ENCODE results near the gene LILRA6.
"Not testable (repeated sequence)": the region's sequence is repeated elsewhere in the genome, so short reads cannot be mapped to it uniquely, and the experiment has no call there.

LILRA6 gene

DNA sequence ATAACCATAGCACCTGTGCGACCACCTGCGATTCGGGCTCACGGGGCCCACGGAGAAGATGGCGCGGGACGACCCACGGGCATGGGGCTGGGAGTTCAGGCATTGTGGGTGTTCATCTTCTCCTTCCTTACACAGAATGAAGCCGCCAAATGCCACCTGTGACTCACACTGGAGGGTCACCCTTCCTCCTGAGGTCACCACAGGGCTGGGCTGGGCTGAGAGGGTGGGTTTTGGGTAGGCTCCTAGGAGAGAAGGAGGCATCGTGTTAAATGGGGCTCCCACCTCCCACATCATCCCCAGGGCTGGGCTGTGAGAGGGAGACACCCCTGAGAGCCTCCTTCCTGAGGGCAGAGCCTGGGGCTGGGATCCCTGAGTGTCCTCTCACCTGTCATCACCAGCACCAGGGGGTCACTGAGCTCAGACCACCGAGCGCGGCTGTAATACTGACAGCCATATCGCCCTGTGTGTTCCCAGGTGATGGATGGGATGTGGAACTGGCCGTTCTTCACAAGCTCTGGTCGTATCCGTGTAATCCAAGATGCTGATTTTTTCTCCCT, 36.9 kb upstream of the LILRA6 start:
- no peak overlapping the region for H3K4me3 ChIP-seq (ENCODE audit: low read depth, low read length)
- no peak for DNase-seq (ENCODE audit: low read depth, low spot score)
- TF ChIP-seq, protein P1, sequence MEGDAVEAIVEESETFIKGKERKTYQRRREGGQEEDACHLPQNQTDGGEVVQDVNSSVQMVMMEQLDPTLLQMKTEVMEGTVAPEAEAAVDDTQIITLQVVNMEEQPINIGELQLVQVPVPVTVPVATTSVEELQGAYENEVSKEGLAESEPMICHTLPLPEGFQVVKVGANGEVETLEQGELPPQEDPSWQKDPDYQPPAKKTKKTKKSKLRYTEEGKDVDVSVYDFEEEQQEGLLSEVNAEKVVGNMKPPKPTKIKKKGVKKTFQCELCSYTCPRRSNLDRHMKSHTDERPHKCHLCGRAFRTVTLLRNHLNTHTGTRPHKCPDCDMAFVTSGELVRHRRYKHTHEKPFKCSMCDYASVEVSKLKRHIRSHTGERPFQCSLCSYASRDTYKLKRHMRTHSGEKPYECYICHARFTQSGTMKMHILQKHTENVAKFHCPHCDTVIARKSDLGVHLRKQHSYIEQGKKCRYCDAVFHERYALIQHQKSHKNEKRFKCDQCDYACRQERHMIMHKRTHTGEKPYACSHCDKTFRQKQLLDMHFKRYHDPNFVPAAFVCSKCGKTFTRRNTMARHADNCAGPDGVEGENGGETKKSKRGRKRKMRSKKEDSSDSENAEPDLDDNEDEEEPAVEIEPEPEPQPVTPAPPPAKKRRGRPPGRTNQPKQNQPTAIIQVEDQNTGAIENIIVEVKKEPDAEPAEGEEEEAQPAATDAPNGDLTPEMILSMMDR (IDR thresholded peaks at IDR 0.05; ENCODE audit: low read depth, low read length): no peak
- in situ Hi-C loops (cut with HindIII; ENCODE audit: low sequenced_read_pairs): no loop called here

DNA sequence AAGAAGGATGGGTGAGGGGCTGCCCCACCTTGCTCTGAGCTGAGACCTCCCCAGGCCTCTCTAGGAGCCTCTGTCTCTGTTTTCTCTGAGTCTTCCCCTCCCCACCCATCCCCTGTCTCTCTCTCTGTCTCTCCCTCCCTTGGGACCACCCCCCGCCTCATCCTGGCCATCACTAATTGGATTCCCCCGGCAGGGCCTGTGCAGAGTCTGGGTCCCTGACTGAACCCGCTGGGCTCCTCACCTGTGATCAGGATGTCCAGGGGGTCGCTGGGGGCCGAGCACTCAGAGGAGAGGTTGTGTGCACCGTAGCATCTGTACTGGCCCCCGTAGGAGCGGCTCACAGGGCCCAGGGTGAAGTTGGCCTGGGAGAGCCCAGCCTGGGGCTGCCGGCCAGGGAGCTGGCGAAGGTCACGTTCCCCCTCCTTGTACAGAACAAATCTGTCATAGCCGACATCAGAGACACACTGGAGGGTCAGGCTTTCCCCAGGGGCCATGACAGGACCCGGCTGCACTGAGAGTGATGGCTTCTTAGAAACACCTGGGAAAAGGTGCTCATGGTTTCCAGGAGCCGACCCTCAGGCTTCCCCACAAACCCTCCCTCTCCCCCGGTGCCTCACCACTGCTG, 36.1 kb upstream of the LILRA6 start:
- in situ Hi-C loops (cut with HindIII; ENCODE audit: low sequenced_read_pairs); H3K4me3 ChIP-seq (ENCODE audit: low read depth, low read length); DNase-seq (ENCODE audit: low read depth, low spot score): not testable (repeated sequence)

DNA sequence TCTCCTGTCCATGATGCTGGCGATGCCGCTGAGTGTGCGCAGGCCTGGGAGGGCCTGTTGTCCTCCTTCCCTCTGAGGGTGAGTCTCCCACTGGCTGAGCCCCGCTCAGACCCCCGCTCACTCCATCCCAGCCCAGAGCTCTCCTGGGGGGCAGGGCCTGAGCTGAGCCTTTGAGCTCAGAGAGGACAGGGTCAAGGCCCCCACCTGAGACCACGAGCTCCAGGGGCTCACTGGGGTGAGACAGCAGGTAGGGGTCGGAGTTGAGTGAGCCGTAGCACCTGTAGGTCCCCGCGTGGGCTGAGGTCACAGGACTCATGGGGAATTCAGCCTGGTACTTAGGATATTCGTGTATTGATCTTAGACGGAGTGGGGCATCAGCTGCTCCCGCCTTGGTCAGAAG, 35.5 kb upstream of the LILRA6 start:
- in situ Hi-C loops (cut with HindIII; ENCODE audit: low sequenced_read_pairs); H3K4me3 ChIP-seq (ENCODE audit: low read depth, low read length); DNase-seq (ENCODE audit: low read depth, low spot score): not testable (repeated sequence)

DNA sequence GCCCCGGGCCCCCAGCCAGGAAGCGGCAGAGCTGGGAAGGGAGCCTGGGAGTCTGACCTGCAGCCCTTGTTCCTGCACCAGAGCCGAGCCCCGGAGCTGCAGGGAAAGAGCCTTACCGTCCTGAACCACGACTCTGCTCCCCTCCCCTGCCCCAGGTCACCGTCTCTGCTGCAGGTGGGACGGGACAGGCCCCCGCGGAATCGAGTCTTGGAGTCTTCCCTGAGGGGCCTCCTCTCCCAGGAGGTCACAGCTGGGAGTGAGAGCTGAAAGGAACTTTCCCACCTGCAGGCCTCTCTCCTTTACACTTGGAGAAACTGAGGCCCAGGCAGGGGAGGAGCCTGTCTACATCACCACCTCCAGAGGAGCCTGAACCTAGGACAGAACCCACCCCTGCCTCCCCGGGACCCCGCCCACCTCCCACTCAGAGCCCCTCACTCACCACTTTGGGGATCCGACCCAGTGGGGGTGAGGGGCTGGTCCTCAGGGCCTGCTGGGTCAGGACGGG, 34.6 kb upstream of the LILRA6 start:
- in situ Hi-C loops (cut with HindIII; ENCODE audit: low sequenced_read_pairs); DNase-seq (ENCODE audit: low read depth, low spot score): not testable (repeated sequence)

DNA sequence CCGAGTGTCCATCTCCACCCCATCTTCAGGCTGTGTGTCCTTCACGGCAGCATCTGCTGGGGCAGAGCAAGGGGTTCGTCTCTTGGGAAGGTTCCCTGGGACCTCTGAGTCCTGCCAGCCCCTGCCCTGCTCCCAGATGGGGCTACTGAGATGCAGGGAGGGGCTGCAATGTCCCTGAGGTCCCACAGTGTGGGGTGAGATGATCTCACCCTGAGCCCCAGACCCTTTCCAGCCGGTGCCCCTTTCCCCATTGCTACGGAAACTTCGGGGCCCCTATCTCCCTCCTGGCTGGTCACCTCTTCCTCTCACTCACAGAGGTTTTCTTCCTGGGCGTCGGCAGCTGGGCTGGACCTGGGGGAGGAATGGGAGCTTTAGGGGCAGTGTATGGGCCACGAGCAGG, 33.4 kb upstream of the LILRA6 start:
- in situ Hi-C loops (cut with HindIII; ENCODE audit: low sequenced_read_pairs): no loop called here
- TF ChIP-seq, protein P1 (IDR thresholded peaks at IDR 0.05; ENCODE audit: low read depth, low read length): no peak

More for the DNA sequence above, 34.6 kb upstream of the LILRA6 start:
- not testable (repeated sequence) for H3K4me3 ChIP-seq (ENCODE audit: low read depth, low read length)

DNA sequence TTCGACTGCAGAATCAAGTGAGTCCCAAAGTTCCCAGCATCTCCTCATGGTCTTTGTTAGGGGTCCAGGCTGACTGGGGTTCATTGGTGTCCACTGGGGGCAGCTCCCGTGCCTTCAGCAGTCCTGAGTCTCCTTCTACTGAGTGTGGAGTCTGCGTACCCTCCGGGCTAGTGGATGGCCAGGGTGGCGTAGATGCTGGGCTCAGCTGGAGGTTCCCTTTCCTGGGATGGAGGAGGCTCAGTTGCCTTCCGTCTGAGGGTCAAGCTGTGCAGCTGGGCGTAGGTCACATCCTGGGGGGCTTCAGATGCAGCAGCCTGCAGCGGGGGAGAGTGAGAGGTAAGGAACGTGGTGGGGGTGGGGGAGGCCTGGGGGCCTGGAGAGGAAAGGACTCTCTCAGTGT, 31.9 kb upstream of the LILRA6 start:
- in situ Hi-C loops (cut with HindIII; ENCODE audit: low sequenced_read_pairs): not testable (repeated sequence)

More for the DNA sequence above, 33.4 kb upstream of the LILRA6 start:
- DNase-seq (ENCODE audit: low read depth, low spot score): no peak
- no peak overlapping the region for H3K4me3 ChIP-seq (ENCODE audit: low read depth, low read length)

DNA sequence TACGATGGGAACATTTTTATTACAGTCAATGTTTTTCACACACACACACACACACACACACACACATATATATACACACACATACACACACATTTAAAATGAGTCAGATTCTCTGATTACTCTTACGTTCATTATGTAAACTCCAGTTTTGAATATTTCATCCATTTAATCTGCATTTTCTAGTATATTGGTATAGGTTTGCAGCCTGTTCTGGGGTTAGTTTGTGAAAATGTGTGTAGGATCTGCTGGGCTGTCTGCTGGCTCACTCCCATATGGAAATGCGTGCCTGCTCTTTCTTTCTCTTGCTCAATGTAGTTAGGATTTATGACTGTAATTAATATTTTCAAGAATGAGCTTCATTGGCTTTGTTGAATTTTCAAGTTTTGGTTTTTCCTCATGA, 31.2 kb upstream of the LILRA6 start:
- TF ChIP-seq, protein P1 (IDR thresholded peaks at IDR 0.05; ENCODE audit: low read depth, low read length): no peak
- in situ Hi-C loops (cut with HindIII; ENCODE audit: low sequenced_read_pairs): no loop called here
- no peak for DNase-seq (ENCODE audit: low read depth, low spot score)
- no peak overlapping the region for H3K4me3 ChIP-seq (ENCODE audit: low read depth, low read length)

More for the DNA sequence above, 31.9 kb upstream of the LILRA6 start:
- H3K4me3 ChIP-seq (ENCODE audit: low read depth, low read length); DNase-seq (ENCODE audit: low read depth, low spot score): not testable (repeated sequence)

DNA sequence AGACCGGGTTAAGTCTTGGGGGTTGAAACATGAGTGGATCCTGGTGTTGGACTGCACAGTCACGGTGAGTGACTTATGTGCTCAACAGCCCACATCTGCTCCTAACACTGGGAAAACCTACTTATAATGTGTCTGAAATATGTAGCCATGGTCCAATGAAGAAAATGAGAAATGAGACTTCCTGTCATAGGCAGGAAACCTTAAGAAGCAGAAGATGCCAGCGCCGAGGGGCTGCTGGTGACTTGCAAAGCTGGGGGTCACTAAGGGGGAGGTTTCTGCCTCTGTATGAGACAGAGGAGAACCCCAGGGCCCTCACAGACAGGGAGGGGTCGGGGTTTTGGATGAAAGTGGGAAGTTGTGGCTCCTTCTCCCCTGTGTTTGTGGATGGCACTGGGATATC, 29.6 kb upstream of the LILRA6 start:
- DNase-seq (ENCODE audit: low read depth, low spot score); in situ Hi-C loops (cut with HindIII; ENCODE audit: low sequenced_read_pairs); H3K4me3 ChIP-seq (ENCODE audit: low read depth, low read length): not testable (repeated sequence)

DNA sequence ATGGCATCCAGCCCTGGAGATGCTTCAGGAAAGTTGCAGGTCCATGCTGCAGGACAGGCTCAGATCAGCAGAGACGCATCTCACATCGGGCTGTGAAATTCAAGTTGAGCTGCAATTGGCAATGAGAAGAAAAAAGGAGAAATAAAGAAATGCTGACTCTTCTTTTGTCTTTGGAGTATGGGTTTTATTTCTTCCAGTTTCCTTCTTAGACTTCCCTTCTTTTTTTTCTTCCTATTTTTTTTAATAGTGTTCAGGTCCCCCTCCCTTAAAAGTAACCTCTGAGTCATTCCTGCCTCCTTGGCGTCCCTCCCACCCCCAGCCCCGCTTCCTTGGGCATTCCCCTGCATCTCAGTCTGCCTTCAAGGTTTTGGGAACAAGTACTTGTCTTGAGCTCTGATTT, 29.0 kb upstream of the LILRA6 start:
- DNase-seq (ENCODE audit: low read depth, low spot score); H3K4me3 ChIP-seq (ENCODE audit: low read depth, low read length); in situ Hi-C loops (cut with HindIII; ENCODE audit: low sequenced_read_pairs): not testable (repeated sequence)

DNA sequence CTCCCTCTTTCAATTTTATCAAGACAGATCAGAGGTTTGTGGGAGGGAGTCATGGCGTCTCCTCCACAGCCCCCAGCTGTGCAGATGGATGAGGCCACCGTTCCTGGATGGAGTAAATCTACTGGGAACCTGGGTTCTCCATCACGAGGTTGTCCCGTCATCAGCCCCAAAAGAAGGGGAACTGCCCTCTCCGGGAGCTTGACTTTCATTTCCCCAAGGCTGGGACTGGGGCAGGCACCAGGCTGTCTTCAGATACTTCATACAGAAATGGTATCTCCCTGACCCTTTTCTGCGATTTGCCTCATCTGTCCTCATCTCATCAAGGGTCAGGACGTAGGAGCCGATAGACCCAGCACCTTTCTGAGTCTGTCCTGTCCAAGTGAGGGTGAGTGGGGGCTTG, 28.5 kb upstream of the LILRA6 start:
- TF ChIP-seq, protein P1 (IDR thresholded peaks at IDR 0.05; ENCODE audit: low read depth, low read length): no peak
- no peak overlapping the region for H3K4me3 ChIP-seq (ENCODE audit: low read depth, low read length)
- in situ Hi-C loops (cut with HindIII; ENCODE audit: low sequenced_read_pairs): no loop called here
- DNase-seq (ENCODE audit: low read depth, low spot score): no peak
